Right lobe of liver (tissue), 4 donors: Measurements from ENCODE around the gene NPIPB8.
"Not testable (repeated sequence)": the region's sequence is repeated elsewhere in the genome, so short reads cannot be mapped to it uniquely, and the experiment has no call there.

Experiments
- POLR2A ChIP-seq: fragments of 450-650 bp; IDR thresholded peaks from one replicate; pipeline ENCODE4 v1.6.1; 2017; ENCODE audit warnings: antibody characterized with exemption, mild to moderate bottlenecking
- TF ChIP-seq, protein P1 (sequence below), 4 donors: fragments of 200-600 bp in 3 of 4; fragments of 450-650 bp in 1 of 4; IDR thresholded peaks; one replicate each; pipeline versions ENCODE4 v1.5.1 to v1.8.0; 2016 to 2022; ENCODE audit warnings: antibody characterized with exemption in 4 of 4, mild to moderate bottlenecking in 2 of 4
- donor health status: DM: no; HTN: no; CAD: no.
- donor health status: DM: no; HTN: no; CAD: no.
- donor health status: DM: no; HTN: yes; CAD: no.

- TF ChIP-seq, protein P1, sequence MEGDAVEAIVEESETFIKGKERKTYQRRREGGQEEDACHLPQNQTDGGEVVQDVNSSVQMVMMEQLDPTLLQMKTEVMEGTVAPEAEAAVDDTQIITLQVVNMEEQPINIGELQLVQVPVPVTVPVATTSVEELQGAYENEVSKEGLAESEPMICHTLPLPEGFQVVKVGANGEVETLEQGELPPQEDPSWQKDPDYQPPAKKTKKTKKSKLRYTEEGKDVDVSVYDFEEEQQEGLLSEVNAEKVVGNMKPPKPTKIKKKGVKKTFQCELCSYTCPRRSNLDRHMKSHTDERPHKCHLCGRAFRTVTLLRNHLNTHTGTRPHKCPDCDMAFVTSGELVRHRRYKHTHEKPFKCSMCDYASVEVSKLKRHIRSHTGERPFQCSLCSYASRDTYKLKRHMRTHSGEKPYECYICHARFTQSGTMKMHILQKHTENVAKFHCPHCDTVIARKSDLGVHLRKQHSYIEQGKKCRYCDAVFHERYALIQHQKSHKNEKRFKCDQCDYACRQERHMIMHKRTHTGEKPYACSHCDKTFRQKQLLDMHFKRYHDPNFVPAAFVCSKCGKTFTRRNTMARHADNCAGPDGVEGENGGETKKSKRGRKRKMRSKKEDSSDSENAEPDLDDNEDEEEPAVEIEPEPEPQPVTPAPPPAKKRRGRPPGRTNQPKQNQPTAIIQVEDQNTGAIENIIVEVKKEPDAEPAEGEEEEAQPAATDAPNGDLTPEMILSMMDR (IDR thresholded peaks at IDR 0.05): not testable (repeated sequence)
- TF ChIP-seq POLR2A: not testable (repeated sequence)
These were observed 29.4 kb upstream of the NPIPB8 start for GRCh38 chr16:28608496-28608808.
